GM18502 (cell line): ENCODE results near the gene USP17L15.
"Not testable (repeated sequence)": the region's sequence is repeated elsewhere in the genome, so short reads cannot be mapped to it uniquely, and the experiment has no call there.

Experiments used
- ATAC-seq: cut with Tn5 transposase; IDR thresholded peaks from one replicate; pipeline ENCODE4 v1.9.1; 2021; ENCODE audit warnings: mild to moderate bottlenecking; ENCODE audit not compliant: unreplicated experiment, poor library complexity

Gene USP17L15

DNA sequence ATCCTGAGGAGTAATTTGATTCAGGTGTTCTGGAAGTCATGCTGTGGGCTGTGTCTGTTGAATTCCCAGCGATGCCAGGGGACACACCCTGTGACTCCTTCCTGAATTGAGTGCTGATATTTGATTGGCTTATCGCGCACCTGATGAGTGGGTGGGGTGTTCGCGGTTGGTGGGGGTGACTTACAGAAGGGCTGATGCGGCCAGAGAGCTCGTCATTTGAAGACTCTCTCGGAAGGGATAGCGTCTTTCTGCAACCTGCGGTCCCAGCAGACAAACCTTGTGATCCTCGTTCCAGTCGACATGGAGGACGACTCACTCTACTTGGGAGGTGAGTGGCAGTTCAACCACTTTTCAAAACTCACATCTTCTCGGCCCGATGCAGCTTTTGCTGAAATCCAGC, at the start of gene USP17L15:
USP17L15 (plus strand) TSS at position 301 of the 400 bp plus-strand sequence; CDS start at position 301, 0 bp downstream.
- ATAC-seq: not testable (repeated sequence)

- ATAC-seq: not testable (repeated sequence)
Observed at GRCh38 chr4:9210357-9210756, 23.8 kb upstream of the USP17L15 start, which contains the start of gene USP17L10. USP17L10 (plus strand) TSS chr4:9210657; CDS start chr4:9210657, 0 bp downstream.

DNA sequence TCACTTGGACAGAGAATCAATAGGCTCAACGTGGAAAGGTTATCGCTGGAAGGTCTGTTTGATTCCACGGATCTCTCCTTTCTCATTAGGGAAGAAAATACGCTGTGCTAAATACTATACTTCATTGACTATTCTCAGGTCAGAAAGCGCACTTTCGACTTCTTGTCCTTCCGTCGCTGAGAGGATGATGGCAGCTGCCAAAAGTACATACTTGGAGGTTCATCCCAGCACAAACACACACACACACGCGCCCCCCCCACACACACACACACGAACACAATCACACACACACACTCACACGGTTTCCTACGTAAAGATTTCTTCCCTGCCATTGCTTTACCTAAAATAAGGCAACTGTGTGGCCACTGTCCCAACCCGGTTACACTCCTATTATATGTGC, 19.5 kb upstream of the USP17L15 start:
- ATAC-seq: not testable (repeated sequence)

- ATAC-seq: not testable (repeated sequence)
Observed at GRCh38 chr4:9215105-9215504, 19.1 kb upstream of the USP17L15 start, which contains the start of gene USP17L11. USP17L11 (plus strand) TSS chr4:9215405; CDS start chr4:9215405, 0 bp downstream.

DNA sequence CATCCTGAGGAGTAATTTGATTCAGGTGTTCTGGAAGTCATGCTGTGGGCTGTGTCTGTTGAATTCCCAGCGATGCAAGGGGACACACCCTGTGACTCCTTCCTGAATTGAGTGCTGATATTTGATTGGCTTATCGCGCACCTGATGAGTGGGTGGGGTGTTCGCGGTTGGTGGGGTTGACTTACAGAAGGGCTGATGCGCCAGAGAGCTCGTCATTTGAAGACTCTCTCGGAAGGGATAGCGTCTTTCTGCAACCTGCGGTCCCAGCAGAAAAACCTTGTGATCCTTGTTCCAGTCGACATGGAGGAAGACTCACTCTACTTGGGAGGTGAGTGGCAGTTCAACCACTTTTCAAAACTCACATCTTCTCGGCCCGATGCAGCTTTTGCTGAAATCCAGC, 14.3 kb upstream of the USP17L15 start, which contains the start of gene USP17L12:
USP17L12 (plus strand) TSS at position 301 of the 400 bp plus-strand sequence; CDS start at position 301, 0 bp downstream.
- ATAC-seq: not testable (repeated sequence)

DNA sequence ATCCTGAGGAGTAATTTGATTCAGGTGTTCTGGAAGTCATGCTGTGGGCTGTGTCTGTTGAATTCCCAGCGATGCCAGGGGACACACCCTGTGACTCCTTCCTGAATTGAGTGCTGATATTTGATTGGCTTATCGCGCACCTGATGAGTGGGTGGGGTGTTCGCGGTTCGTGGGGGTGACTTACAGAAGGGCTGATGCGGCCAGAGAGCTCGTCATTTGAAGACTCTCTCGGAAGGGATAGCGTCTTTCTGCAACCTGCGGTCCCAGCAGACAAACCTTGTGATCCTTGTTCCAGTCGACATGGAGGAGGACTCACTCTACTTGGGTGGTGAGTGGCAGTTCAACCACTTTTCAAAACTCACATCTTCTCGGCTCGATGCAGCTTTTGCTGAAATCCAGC, 9.6 kb upstream of the USP17L15 start, which contains the start of gene USP17L13:
USP17L13 (plus strand) TSS at position 301 of the 400 bp plus-strand sequence; CDS start at position 301, 0 bp downstream.
- not testable (repeated sequence) for ATAC-seq

GRCh38 chr4:9230249-9230648, 3.9 kb upstream of the USP17L15 start:
- not testable (repeated sequence) for ATAC-seq

DNA sequence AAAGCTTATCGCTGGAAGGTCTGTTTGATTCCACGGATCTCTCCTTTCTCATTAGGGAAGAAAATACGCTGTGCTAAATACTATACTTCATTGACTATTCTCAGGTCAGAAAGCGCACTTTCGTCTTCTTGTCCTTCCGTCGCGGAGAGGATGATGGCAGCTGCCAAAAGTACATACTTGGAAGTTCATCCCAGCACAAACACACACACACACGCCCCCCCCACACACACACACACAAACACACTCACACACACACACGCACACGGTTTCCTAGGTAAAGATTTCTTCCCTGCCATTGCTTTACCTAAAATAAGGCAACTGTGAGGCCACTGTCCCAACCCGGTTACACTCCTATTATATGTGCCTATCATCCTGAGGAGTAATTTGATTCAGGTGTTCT, 4.3 kb downstream of the USP17L15 start:
- ATAC-seq: not testable (repeated sequence)

DNA sequence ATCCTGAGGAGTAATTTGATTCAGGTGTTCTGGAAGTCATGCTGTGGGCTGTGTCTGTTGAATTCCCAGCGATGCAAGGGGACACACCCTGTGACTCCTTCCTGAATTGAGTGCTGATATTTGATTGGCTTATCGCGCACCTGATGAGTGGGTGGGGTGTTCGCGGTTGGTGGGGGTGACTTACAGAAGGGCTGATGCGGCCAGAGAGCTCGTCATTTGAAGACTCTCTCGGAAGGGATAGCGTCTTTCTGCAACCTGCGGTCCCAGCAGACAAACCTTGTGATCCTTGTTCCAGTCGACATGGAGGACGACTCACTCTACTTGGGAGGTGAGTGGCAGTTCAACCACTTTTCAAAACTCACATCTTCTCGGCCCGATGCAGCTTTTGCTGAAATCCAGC, 9.4 kb downstream of the USP17L15 start, which contains the start of gene USP17L17:
USP17L17 (plus strand) TSS at position 301 of the 400 bp plus-strand sequence; CDS start at position 301, 0 bp downstream.
- ATAC-seq: not testable (repeated sequence)

DNA sequence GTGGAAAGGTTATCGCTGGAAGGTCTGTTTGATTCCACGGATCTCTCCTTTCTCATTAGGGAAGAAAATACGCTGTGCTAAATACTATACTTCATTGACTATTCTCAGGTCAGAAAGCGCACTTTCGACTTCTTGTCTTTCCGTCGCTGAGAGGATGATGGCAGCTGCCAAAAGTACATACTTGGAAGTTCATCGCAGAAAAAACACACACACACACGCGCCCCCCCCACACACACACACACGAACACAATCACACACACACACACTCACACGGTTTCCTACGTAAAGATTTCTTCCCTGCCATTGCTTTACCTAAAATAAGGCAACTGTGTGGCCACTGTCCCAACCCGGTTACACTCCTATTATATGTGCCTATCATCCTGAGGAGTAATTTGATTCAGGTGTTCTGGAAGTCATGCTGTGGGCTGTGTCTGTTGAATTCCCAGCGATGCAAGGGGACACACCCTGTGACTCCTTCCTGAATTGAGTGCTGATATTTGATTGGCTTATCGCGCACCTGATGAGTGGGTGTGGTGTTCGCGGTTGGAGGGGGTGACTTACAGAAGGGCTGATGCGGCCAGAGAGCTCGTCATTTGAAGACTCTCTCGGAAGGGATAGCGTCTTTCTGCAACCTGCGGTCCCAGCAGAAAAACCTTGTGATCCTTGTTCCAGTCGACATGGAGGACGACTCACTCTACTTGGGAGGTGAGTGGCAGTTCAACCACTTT, 13.9 kb downstream of the USP17L15 start, which contains the start of gene USP17L18:
USP17L18 (plus strand) TSS at position 678 of the 728 bp plus-strand sequence; CDS start at position 678, 0 bp downstream.
- ATAC-seq: not testable (repeated sequence)

GRCh38 chr4:9253078-9253477, 18.9 kb downstream of the USP17L15 start, which contains the start of gene USP17L19:
USP17L19 (plus strand) TSS chr4:9253378; CDS start chr4:9253378, 0 bp downstream.
- ATAC-seq: not testable (repeated sequence)

DNA sequence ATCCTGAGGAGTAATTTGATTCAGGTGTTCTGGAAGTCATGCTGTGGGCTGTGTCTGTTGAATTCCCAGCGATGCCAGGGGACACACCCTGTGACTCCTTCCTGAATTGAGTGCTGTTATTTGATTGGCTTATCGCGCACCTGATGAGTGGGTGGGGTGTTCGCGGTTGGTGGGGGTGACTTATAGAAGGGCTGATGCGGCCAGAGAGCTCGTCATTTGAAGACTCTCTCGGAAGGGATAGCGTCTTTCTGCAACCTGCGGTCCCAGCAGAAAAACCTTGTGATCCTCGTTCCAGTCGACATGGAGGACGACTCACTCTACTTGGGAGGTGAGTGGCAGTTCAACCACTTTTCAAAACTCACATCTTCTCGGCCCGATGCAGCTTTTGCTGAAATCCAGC, 23.6 kb downstream of the USP17L15 start, which contains the start of gene USP17L20:
USP17L20 (plus strand) TSS at position 301 of the 400 bp plus-strand sequence; CDS start at position 301, 0 bp downstream.
- not testable (repeated sequence) for ATAC-seq

- not testable (repeated sequence) for ATAC-seq
Observed at GRCh38 chr4:9262572-9262971, 28.4 kb downstream of the USP17L15 start, which contains the start of gene USP17L21. USP17L21 (plus strand) TSS chr4:9262872; CDS start chr4:9262872, 0 bp downstream.

GRCh38 chr4:9267319-9267718, 33.1 kb downstream of the USP17L15 start, which contains the start of gene USP17L22:
USP17L22 (plus strand) TSS chr4:9267619; CDS start chr4:9267619, 0 bp downstream.
- not testable (repeated sequence) for ATAC-seq

GRCh38 chr4:9271719-9272118, 37.5 kb downstream of the USP17L15 start:
- ATAC-seq: not testable (repeated sequence)
